HG03342 (cell line): Measurements from ENCODE around the gene ECI1.

Experiments used
- ATAC-seq: cut with Tn5 transposase; IDR thresholded peaks from one replicate; pipeline ENCODE4 v1.9.1; 2021; ENCODE audit warnings: mild to moderate bottlenecking, moderate library complexity; ENCODE audit not compliant: unreplicated experiment

The ECI1 gene

GRCh38 chr16:2234813-2235170 lies 16.6 kb downstream of the ECI1 start:
- ATAC-seq = no peak

GRCh38 chr16:2233872-2234812 lies 17.2 kb downstream of the ECI1 start:
- no peak for ATAC-seq

GRCh38 chr16:2233046-2233775 lies 18.2 kb downstream of the ECI1 start:
- ATAC-seq = no peak

- ATAC-seq = no peak
Observed at GRCh38 chr16:2232094-2232990, 19.0 kb downstream of the ECI1 start.

GRCh38 chr16:2231016-2231931 lies 20.1 kb downstream of the ECI1 start:
- no peak for ATAC-seq

GRCh38 chr16:2230376-2230775 lies 21.0 kb downstream of the ECI1 start:
- no peak for ATAC-seq

GRCh38 chr16:2229632-2230250 lies 21.6 kb downstream of the ECI1 start:
- no peak for ATAC-seq

- no peak for ATAC-seq
Observed at GRCh38 chr16:2229091-2229490, 22.3 kb downstream of the ECI1 start.

GRCh38 chr16:2228161-2228824 lies 23.1 kb downstream of the ECI1 start:
- ATAC-seq = no peak

GRCh38 chr16:2226918-2227317 lies 24.5 kb downstream of the ECI1 start:
- no peak for ATAC-seq

GRCh38 chr16:2226245-2226793 lies 25.1 kb downstream of the ECI1 start:
- ATAC-seq = no peak

- ATAC-seq = peak; percentile 25
Observed at GRCh38 chr16:2223942-2224486, 27.4 kb downstream of the ECI1 start.

- peak; percentile 92 for ATAC-seq
Observed at GRCh38 chr16:2223221-2223941, 28.0 kb downstream of the ECI1 start, which contains the start of gene E4F1. Gene E4F1 (plus strand): TSS chr16:2223591. CDS start chr16:2223614, 23 bp downstream.

- ATAC-seq = no peak
Observed at GRCh38 chr16:2216330-2216729, 35.1 kb downstream of the ECI1 start.

- ATAC-seq = peak; percentile 84
Observed at GRCh38 chr16:2214719-2214968, 36.7 kb downstream of the ECI1 start, which contains the start of gene PGP. Gene PGP (minus strand): TSS chr16:2214840. CDS start chr16:2214777, 63 bp downstream.

GRCh38 chr16:2213817-2214718 lies 37.3 kb downstream of the ECI1 start:
- peak; percentile 3 for ATAC-seq
